SK-N-SH treated with all-trans-retinoic acid at 6 μM for 48 hours (cell line): Measurements from ENCODE around the gene RO60.

Source experiments
- ATAC-seq: fragments of 200-7000 bp; cut with Tn5 transposase; 3 replicates; pipeline ENCODE4 v1.9.1; 2020; ENCODE audit warnings: mild to moderate bottlenecking, moderate library complexity
- ARNTL ChIP-seq: fragments of 450-650 bp; formaldehyde crosslinking; IDR thresholded peaks from 2 replicates; pipeline ENCODE4 v1.5.0; 2020; ENCODE audit warnings: low read depth, mild to moderate bottlenecking, moderate library complexity, borderline replicate concordance
- BACH2 ChIP-seq: fragments of 250-450 bp; sonication (Bioruptor Pico); IDR thresholded peaks from 2 replicates; pipeline ENCODE4 v1.9.0; 2021; ENCODE audit warnings: mild to moderate bottlenecking, borderline replicate concordance
- CSDC2 ChIP-seq: fragments of 250-450 bp; sonication (Bioruptor Pico); IDR thresholded peaks from 2 replicates; pipeline ENCODE4 v1.5.0; 2020; ENCODE audit warnings: mild to moderate bottlenecking, moderate library complexity
- CSRNP3 ChIP-seq: fragments of 250-450 bp; sonication (Bioruptor Pico); IDR thresholded peaks from 2 replicates; pipeline ENCODE4 v1.5.1; 2021; ENCODE audit warnings: mild to moderate bottlenecking, moderate library complexity
- ESRRG ChIP-seq: fragments of 250-450 bp; sonication (Bioruptor Pico); IDR thresholded peaks from 2 replicates; pipeline ENCODE4 v1.6.1; 2021; ENCODE audit warnings: mild to moderate bottlenecking
- GLIS3 ChIP-seq: fragments of 250-450 bp; sonication (Bioruptor Pico); IDR thresholded peaks from 2 replicates; pipeline ENCODE4 v1.5.0; 2020; ENCODE audit warnings: mild to moderate bottlenecking, moderate library complexity
- ISL1 ChIP-seq: fragments of 250-450 bp; sonication (Bioruptor Pico); IDR thresholded peaks from 2 replicates; pipeline ENCODE4 v2.1.2; 2022; ENCODE audit warnings: mild to moderate bottlenecking, moderate library complexity
- OSR1 ChIP-seq: fragments of 250-450 bp; sonication (Bioruptor Pico); IDR thresholded peaks from 2 replicates; pipeline ENCODE4 v1.8.0; 2022; ENCODE audit warnings: moderate library complexity, mild to moderate bottlenecking, inconsistent platforms
- PPARA ChIP-seq: fragments of 250-450 bp; sonication (Bioruptor Pico); IDR thresholded peaks from 2 replicates; pipeline ENCODE4 v1.5.0; 2020; ENCODE audit warnings: mild to moderate bottlenecking, borderline replicate concordance
- RARB ChIP-seq: fragments of 250-450 bp; sonication (Bioruptor Pico); IDR thresholded peaks from 2 replicates; pipeline ENCODE4 v1.8.0; 2021; ENCODE audit warnings: mild to moderate bottlenecking, moderate library complexity
- SNAI2 ChIP-seq: fragments of 250-450 bp; sonication (Bioruptor Pico); IDR thresholded peaks from 2 replicates; pipeline ENCODE4 v1.5.0; 2020; ENCODE audit warnings: mild to moderate bottlenecking, moderate library complexity
- TCF4 ChIP-seq: fragments of 250-450 bp; sonication (Bioruptor Pico); IDR thresholded peaks from 2 replicates; pipeline ENCODE4 v1.8.0; 2021; ENCODE audit warnings: mild to moderate bottlenecking, moderate library complexity, borderline replicate concordance
- TOX ChIP-seq: fragments of 250-450 bp; sonication (Bioruptor Pico); IDR thresholded peaks from 2 replicates; pipeline ENCODE4 v1.8.0; 2021; ENCODE audit warnings: mild to moderate bottlenecking, moderate library complexity, borderline replicate concordance
- ZC3H10 ChIP-seq: fragments of 250-450 bp; sonication (Bioruptor Pico); IDR thresholded peaks from 2 replicates; pipeline ENCODE4 v1.5.1; 2021; ENCODE audit warnings: mild to moderate bottlenecking, moderate library complexity
- ZFP3 ChIP-seq: fragments of 250-450 bp; sonication (Bioruptor Pico); IDR thresholded peaks from 2 replicates; pipeline ENCODE4 v1.5.0; 2020; ENCODE audit warnings: mild to moderate bottlenecking, moderate library complexity
- ZFP30 ChIP-seq: fragments of 450-650 bp; formaldehyde crosslinking; IDR thresholded peaks from 2 replicates; pipeline ENCODE4 v1.5.0; 2022; ENCODE audit warnings: mild to moderate bottlenecking, moderate library complexity
- ZNF565 ChIP-seq: fragments of 450-650 bp; formaldehyde crosslinking; conservative IDR thresholded peaks from 2 replicates; pipeline ENCODE4 v1.5.0; 2020; ENCODE audit warnings: low read depth, mild to moderate bottlenecking, moderate library complexity
- ZNF70 ChIP-seq: fragments of 450-650 bp; formaldehyde crosslinking; IDR thresholded peaks from 2 replicates; pipeline ENCODE4 v1.5.0; 2020; ENCODE audit warnings: mild to moderate bottlenecking, moderate library complexity
- ZNF8 ChIP-seq: fragments of 450-650 bp; formaldehyde crosslinking; IDR thresholded peaks from 2 replicates; pipeline ENCODE4 v1.5.0; 2020; ENCODE audit warnings: mild to moderate bottlenecking, moderate library complexity
- TF ChIP-seq, protein P1 (sequence below): fragments of 250-450 bp; sonication (Bioruptor Pico); IDR thresholded peaks from 2 replicates; pipeline ENCODE4 v1.5.0; 2020; ENCODE audit warnings: mild to moderate bottlenecking, moderate library complexity
- TF ChIP-seq, protein P2 (sequence below): fragments of 250-450 bp; sonication (Bioruptor Pico); IDR thresholded peaks from 2 replicates; pipeline ENCODE4 v1.8.0; 2020; ENCODE audit warnings: mild to moderate bottlenecking, moderate library complexity, borderline replicate concordance
- TF ChIP-seq, protein P3 (sequence below): fragments of 250-450 bp; sonication (Bioruptor Pico); IDR thresholded peaks from 2 replicates; pipeline ENCODE4 v1.5.1; 2020; ENCODE audit warnings: low read depth, mild to moderate bottlenecking, moderate library complexity

Gene RO60

DNA sequence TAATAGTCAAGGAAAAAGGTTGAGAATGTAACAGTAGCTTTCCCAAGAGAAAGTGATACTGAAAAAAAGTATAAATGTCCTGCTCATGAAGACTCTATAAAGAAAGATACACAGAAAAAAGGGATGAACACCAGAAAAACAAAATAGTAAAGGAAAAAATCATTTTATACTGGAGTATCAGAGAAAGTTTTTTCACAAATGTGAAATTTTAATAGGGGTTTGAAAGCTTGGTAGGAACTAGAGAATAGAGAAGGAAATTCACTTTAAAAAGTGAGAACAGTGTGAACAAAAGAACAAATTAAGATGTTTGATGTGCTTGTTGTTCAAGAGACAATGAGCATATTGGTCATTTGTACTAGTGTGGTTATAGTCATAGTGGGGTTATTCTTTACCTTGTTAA lies 25.8 kb upstream of the RO60 start:
- TF ChIP-seq TOX (CRISPR knock-in tag) (no peak), OSR1 (CRISPR knock-in tag) (no peak), SNAI2 (CRISPR knock-in tag) (no peak), CSRNP3 (no peak), ESRRG (CRISPR knock-in tag) (no peak), PPARA (CRISPR knock-in tag) (no peak), ZNF8 (CRISPR knock-in tag) (no peak), ZFP3 (CRISPR knock-in tag) (no peak), TCF4 (CRISPR knock-in tag) (no peak), ISL1 (CRISPR knock-in tag) (no peak)
- no peak for ATAC-seq

DNA sequence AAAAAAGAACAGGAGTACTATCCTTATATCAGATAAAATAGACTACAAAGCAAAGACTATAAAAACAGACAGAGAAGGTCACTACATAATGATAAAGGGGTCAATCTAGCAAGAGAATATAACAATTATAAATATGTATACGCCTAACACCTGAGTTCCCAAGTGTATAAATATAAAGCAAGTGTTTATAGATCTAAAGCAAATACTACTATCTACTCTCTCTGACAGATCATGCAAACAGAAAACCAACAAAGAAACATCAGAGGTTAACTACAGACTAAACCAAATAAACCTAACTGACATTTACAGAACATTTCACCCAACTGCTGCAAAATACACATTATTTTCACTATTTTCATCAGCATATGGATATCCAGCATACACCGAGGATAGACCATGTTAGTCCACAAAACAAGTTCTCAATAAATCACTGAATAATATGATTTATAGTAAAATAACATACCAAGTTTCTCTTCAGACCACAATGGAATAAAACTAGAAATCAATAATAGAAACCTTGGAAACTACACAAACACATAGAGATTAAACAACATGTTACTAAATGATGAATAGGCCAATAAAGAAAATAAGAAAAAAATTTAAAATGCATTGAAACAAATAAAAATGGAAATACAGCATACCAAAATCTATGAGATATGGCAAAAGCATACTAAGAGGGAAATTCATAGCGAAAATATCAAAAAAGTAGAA lies 22.9 kb upstream of the RO60 start:
- ATAC-seq, result no peak
- TF ChIP-seq OSR1 (CRISPR knock-in tag) (no peak), ZC3H10 (CRISPR knock-in tag) (no peak), PPARA (CRISPR knock-in tag) (no peak), SNAI2 (CRISPR knock-in tag) (no peak), BACH2 (no peak), ZFP30 (CRISPR knock-in tag) (no peak), ZNF70 (CRISPR knock-in tag) (no peak), RARB (CRISPR knock-in tag) (no peak), ZNF565 (CRISPR knock-in tag) (no peak), ZFP3 (CRISPR knock-in tag) (no peak), GLIS3 (CRISPR knock-in tag) (no peak)
- TF ChIP-seq, protein P1, sequence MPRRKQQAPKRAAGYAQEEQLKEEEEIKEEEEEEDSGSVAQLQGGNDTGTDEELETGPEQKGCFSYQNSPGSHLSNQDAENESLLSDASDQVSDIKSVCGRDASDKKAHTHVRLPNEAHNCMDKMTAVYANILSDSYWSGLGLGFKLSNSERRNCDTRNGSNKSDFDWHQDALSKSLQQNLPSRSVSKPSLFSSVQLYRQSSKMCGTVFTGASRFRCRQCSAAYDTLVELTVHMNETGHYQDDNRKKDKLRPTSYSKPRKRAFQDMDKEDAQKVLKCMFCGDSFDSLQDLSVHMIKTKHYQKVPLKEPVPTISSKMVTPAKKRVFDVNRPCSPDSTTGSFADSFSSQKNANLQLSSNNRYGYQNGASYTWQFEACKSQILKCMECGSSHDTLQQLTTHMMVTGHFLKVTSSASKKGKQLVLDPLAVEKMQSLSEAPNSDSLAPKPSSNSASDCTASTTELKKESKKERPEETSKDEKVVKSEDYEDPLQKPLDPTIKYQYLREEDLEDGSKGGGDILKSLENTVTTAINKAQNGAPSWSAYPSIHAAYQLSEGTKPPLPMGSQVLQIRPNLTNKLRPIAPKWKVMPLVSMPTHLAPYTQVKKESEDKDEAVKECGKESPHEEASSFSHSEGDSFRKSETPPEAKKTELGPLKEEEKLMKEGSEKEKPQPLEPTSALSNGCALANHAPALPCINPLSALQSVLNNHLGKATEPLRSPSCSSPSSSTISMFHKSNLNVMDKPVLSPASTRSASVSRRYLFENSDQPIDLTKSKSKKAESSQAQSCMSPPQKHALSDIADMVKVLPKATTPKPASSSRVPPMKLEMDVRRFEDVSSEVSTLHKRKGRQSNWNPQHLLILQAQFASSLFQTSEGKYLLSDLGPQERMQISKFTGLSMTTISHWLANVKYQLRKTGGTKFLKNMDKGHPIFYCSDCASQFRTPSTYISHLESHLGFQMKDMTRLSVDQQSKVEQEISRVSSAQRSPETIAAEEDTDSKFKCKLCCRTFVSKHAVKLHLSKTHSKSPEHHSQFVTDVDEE (CRISPR knock-in tag), result no peak
- TF ChIP-seq, all 23 proteins: peak for 0

DNA sequence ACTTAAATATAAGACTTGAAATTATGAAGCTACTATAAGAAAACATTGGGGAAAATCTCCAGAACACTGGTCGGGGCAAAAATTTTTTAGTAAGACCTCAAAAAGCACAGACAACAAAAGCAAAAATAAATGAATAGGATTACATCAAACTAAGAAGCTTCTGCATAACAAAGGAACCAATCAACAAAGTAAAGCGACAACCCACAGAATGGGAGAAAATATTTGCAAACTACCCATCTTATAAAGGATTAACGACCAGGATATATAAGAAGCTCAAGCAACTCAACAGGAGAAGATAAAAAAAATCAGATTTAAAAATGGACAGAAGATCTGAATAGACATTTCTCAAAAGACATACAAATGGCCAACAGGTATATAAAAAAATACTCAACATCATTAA lies 19.4 kb upstream of the RO60 start:
- ATAC-seq, result no peak
- TF ChIP-seq, protein P2, sequence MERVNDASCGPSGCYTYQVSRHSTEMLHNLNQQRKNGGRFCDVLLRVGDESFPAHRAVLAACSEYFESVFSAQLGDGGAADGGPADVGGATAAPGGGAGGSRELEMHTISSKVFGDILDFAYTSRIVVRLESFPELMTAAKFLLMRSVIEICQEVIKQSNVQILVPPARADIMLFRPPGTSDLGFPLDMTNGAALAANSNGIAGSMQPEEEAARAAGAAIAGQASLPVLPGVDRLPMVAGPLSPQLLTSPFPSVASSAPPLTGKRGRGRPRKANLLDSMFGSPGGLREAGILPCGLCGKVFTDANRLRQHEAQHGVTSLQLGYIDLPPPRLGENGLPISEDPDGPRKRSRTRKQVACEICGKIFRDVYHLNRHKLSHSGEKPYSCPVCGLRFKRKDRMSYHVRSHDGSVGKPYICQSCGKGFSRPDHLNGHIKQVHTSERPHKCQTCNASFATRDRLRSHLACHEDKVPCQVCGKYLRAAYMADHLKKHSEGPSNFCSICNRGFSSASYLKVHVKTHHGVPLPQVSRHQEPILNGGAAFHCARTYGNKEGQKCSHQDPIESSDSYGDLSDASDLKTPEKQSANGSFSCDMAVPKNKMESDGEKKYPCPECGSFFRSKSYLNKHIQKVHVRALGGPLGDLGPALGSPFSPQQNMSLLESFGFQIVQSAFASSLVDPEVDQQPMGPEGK, result no peak
- TF ChIP-seq ZC3H10 (CRISPR knock-in tag) (no peak), SNAI2 (CRISPR knock-in tag) (no peak), PPARA (CRISPR knock-in tag) (no peak), OSR1 (CRISPR knock-in tag) (no peak), BACH2 (no peak), CSRNP3 (no peak), ZNF8 (CRISPR knock-in tag) (no peak), ARNTL (no peak), TOX (CRISPR knock-in tag) (no peak), CSDC2 (CRISPR knock-in tag) (no peak), ZNF70 (CRISPR knock-in tag) (no peak), GLIS3 (CRISPR knock-in tag) (no peak), ZFP3 (CRISPR knock-in tag) (no peak), ZNF565 (CRISPR knock-in tag) (no peak), TCF4 (CRISPR knock-in tag) (no peak)
- TF ChIP-seq, protein P3, sequence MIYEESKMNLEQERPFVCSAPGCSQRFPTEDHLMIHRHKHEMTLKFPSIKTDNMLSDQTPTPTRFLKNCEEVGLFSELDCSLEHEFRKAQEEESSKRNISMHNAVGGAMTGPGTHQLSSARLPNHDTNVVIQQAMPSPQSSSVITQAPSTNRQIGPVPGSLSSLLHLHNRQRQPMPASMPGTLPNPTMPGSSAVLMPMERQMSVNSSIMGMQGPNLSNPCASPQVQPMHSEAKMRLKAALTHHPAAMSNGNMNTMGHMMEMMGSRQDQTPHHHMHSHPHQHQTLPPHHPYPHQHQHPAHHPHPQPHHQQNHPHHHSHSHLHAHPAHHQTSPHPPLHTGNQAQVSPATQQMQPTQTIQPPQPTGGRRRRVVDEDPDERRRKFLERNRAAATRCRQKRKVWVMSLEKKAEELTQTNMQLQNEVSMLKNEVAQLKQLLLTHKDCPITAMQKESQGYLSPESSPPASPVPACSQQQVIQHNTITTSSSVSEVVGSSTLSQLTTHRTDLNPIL, result no peak
- TF ChIP-seq, protein P1 (CRISPR knock-in tag), result no peak
